HG02938 (cell line): ENCODE measurements around the gene SMAD2.
"Not testable (repeated sequence)": the region's sequence is repeated elsewhere in the genome, so short reads cannot be mapped to it uniquely, and the experiment has no call there.

Experiments used
- ATAC-seq: cut with Tn5 transposase; IDR thresholded peaks from one replicate; pipeline ENCODE4 v1.9.1; 2021; ENCODE audit warnings: mild to moderate bottlenecking, moderate library complexity; ENCODE audit not compliant: unreplicated experiment

The SMAD2 gene

DNA sequence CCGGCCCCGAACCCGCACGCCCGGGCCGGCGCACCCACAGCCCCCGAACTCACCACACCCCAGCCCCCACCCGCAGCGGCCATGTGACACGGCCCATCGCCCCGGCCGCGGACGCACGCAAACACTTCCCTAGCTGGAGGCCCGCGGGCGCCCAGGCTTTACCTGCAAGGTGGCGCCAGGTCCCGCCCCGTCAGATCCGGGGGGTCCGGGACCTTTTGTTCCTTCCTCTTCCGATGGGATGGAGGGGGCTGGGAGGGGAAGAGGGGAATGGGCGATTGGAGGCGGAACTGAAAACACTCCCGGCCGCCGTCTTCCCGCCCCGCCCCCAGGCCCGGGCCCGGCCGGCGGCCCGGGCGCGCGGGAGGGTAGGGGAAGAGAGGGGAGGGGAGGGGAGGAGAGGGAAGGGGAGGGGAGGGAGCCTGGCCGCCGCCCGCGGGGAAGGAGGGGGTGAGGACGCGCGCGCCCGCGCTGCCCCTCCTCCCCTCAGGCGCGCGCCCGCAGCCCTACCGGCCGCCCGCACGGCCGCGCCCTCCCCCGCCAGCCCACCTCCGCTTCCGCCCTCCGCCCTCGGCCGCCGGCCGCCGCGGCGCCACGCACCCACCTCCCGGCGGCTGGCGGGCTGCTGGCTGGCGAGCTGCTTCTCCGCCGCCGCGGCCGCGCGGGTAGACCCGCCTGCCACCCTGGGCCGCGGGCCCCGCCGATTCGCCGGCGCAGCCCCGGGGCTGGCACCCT, at the start of gene SMAD2:
Gene SMAD2 (minus strand): TSS at position 461 of the 732 bp plus-strand sequence. CDS start 33,903 bp downstream, outside the sequence.
- ATAC-seq: peak; percentile 31

DNA sequence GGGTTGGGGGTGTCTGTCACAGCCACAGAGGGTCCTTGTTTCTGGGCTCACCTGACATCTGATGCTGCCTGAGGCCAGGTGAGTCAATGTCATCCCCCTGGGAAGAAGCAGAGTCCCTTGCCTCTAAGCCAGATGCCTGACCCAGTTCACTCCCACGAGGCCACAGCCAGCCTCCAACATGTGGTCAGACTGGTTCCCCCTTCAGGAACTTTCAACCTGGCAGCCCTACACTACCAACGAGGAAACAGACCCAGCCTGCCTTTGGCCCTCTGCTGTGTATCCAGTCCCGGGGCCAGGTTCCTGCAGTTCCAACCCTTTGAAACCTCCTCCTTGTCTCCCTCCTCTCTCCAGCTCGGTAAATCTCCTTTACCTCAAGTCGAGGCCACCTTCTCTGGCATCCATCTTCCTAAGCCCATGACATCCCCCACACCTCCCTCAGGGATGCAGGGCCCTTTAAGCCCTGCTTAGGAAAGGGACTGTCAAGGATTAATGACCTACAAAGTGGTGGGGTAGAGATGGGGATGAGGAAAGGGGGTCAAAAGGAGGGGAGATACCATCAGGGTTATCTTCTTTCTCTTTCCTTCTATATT, 49.2 kb upstream of the SMAD2 start:
- no peak for ATAC-seq

DNA sequence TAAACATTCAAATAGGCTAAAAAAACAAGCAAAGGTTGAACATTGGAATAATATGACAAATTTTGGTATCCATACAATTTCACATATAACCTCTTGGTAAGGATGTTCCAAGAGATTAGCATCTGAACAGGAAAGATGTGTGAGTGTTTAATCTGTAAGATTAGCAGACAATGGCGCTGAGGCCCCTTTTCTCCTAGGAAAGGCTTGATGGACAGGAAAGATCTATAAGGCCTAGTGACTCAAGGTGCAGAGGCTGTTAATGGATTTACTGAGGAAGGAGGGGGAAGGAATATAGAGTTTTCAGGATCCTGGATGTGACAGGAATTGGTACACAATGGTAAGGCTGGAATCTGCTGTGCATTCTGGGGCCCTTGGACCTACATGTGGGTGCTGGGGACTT, 48.1 kb upstream of the SMAD2 start:
- ATAC-seq: no peak

DNA sequence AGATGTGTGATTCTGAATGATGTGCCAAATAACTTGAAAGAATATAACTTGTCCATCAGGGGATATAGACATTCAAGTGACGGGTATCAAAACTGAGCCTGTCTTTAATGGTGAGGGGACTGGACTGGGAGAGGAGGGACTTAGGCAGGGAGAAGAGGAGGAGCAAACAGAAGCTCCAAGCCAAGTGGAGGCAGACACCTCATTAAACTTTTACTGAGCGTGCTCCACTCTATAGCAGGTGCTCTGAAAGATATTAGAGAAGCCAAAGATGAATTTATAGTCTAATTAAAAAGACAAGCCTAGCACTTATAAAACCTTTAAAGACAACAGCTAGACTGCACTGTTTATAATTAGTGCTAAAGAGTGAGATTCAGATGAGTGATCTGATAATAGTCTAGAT, 47.7 kb upstream of the SMAD2 start:
- no peak for ATAC-seq

DNA sequence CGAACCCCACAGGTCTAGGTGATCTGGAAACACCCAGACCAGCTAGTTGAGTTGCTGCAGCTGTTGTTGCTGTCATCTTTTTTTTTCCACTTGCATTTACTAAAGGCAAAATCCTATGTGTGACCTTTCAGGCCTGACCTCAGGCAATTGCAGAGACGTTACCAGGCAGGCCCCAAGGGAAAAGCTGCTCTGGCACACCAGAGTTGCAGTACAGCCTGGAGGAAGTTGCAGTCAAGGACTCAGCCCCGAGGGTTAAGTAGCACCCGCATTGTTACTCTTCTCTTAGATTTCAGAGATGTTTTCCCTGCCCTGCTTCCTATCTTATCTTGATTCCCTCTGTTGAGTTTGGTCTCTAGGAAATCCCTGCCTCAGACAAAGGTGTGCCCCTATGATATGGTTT, 45.2 kb upstream of the SMAD2 start:
- no peak for ATAC-seq

DNA sequence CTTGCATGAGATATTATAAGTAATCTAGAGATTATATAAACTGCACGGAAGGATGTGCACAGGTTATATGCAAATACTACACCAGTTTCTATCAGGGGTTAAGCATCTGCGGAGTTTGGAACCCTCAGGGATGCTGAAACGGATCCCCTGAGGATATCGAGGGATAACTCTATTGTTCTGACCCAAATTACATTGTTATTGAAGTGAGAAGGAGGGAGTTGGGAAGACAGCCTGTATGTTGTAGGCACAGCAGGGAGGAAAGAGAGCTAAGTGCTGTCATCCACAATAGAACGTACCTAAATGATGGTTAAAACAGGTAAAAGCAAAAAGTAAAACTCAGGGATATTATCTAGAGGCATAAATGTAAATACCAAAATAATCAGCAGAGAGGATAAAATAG, 44.6 kb upstream of the SMAD2 start:
- ATAC-seq: no peak

DNA sequence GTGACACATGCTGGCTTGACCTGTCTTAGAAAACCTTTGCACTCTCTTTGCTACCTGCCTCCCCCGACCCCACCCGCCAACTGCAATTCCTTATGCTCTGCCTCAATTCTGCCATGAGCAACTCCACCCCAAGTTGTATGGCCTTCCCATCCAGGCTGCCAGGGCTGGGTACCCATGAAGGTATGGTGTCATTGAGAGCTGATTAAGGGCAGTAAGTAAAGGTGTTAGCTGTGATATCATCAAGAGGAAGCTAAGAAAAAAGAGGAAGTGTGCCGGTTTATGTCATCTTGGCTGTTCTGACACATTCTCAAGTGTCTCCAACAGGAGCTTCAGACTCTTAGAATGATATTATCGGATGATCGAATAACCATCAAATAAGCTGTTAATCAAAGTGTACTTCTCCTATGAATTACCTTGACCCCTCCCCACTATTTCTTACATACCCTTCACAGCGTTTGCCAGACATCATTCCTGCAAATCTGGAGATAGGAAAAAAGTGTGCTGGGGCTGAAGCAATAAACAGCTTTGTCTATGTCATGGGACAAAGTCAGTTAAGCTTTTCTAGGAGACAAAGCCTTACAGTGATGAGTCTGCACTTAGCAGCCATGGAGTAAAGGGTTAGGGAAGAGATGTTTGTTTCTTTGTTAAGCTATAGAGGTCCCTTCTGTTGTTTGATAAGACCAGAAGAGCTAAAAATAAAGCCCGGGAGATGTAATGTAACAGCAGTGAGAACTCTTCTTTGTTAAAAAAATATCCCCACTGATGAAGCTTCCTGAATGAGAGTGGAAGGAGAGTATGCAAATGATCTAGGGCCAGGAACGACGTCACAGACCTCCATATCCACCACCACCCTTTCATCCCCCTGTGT, 40.4 kb upstream of the SMAD2 start:
- ATAC-seq: peak; percentile 93

DNA sequence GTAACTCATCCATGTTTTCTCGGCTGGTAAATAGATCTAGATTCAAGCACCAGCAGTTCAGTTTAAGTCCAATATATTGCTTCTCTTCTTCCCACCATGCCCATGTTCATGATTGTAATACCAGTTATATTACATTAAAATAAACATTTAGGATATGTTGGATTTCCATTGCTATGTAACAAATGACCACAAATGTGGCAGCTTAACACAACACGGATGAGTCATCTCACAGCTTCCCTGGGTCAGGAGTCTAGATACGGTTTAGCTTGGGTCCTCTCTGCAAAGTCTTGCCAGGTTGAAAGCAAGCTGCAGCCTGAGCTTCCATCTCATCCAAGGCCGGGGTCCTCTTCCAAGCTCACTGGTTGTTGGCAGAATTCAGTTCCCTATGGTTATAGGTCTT, 39.4 kb upstream of the SMAD2 start:
- ATAC-seq: no peak

DNA sequence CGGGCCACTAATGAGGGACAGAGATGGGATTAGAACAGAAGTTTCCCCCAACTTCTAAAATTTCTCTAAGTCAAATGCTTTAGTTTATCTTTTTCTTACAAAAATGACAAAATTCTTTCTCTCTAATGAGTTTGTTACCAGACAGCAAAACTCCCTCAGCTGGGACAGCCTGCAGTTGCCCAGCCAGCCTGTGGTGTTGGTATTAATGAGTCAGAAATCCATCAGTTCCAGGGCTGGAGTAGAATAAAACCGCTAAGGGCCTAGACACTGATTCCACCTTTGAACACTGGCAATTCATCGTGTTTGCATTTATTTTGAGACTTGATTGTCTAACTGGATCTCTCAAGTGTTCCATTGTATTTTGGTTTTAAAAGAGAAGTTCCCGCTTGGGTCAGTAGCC, 38.3 kb upstream of the SMAD2 start:
- no peak for ATAC-seq

DNA sequence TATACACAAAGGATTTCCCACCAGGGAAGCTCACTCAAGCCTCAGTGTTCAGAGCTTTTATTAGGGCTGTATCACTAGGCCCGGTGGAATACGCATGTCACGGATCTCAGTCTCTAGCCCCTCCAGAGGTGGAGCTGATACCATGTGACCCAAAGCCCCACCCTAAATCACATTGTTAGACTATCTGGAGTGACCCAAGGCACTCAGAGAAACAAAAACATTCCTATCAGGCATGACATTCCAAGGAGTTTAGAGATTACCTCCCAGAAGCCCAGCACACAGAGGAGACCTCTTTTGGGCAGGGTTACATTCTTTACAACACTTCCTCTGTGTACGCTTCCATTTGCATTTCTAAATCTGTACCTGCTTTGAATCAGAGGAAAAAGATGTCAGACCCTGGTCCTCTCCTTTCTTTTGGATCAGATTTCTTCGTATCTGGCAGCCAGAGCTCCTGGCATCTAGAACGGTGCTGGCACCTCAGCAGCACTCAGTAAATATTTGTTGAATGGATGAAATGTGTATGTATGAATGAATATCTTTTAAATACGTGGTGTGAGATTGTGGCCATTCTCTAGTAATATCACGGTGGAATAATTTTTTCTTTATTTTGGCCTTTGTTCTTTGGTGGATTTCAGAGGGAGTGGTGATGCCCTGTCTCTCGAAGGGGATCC, 37.7 kb upstream of the SMAD2 start:
- ATAC-seq: no peak

DNA sequence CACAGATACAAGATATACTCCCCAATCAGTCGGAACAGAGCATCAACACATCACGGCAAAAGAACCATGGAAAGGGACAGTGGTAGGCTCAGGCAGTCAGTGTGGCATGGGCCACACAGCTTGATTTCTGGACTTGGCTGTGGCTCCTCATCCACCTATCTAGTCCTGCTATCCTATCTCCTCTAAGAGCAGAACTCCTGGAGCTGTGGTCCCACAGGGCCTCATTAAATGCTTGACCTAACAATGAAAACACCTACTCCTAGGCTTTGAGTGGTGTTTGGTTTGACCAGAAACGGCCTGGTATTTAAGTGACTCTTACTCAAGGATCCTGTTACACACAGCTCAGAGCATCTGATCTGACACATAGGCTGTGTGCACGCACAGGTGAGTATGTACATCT, 33.6 kb upstream of the SMAD2 start:
- no peak for ATAC-seq

DNA sequence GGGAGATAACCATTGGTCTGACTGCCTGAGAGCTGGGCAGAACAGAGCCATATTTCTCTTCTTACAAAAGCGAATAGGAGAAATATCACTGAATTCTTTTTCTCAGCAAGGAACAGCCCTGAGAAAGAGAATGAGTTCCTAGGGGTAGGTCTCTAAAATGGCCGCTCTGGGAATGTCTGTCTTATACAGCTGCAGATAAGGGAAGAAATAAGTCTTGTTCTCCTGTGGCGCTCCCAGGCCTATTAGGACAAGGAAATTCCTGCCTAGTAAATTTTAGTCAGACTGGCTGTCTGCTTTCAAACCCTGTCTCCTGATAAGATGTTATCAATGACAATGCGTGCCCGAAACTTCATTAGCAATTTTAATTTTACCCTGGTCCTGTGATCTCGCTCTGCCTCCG, 30.5 kb upstream of the SMAD2 start:
- ATAC-seq: not testable (repeated sequence)

DNA sequence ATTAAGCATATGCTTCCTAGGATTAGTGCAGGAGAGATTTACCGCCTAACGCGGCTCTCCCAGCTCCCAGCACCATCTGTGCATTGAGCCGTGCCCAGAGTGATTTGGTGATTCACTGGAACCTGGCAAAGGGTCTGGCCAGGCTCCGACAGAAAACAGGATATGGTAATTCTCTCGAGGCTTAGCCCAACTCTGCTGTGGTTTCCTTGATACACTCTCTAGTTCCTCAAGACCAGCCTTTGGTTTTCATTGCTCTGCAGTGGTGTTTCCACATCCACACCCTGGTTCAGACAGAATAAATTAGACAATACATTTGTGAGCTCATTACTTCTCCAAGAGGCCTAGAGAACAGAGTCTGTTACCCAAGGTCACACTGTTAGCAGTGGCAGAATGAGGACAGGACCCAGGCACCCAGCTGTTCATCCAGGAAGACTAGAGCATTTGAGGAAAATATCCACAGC, 23.0 kb upstream of the SMAD2 start:
- ATAC-seq: peak; percentile 92

DNA sequence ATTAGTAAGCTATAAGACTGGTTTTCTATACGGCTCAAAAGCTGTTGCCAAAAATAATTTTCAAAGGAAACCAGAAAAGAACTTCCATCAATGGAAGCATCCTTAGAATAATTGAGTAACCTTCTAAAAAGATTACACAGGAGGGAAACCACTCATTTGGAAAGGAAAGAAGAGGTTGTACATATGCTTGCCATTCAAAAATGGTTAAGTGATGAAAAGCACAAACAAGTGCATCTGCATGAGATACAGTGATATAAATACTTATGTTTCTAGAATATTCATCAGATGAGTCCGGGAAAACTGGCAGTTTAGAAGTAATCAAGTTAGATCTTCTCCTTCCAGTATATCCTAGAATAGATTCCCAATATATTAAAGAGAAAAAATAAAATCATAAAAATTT, 20.1 kb upstream of the SMAD2 start:
- no peak for ATAC-seq

DNA sequence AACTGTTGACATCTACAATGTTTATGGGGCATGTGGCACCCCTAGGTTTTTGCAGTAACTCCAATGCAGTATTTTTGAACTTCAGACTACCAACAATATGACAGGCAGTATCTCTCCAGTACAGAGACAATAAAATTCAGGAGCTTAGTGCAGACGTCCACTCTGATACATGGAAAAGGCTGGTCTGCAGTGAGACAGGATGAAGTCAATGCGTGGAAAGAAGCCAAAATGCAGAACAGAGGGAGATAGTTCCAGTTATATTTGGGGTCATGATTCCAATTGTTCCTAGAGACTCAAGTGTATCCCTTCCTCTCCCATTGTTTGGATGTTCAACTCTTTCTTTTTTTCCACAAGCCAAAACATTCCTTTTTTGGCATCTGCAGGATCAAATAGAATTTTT, 18.7 kb upstream of the SMAD2 start:
- ATAC-seq: no peak

DNA sequence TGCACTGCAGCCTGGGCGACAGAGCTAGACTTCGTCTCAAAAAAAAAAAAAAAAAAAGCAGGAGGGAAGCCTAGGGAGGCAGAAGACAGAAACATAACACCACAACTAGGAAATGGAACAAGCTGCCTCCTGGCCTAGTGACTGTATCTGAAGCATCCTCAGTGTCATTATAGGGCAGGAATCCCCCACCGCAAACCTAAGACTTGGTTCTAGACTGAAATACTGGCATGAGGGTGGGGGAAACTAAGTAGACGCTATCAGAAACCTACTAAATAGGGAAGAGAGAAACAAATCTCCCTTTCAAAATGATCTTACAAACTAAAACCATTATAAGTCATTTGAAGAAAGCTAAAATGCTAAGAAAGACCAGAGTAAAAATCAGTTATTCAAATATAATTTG, 16.4 kb upstream of the SMAD2 start:
- ATAC-seq: no peak

DNA sequence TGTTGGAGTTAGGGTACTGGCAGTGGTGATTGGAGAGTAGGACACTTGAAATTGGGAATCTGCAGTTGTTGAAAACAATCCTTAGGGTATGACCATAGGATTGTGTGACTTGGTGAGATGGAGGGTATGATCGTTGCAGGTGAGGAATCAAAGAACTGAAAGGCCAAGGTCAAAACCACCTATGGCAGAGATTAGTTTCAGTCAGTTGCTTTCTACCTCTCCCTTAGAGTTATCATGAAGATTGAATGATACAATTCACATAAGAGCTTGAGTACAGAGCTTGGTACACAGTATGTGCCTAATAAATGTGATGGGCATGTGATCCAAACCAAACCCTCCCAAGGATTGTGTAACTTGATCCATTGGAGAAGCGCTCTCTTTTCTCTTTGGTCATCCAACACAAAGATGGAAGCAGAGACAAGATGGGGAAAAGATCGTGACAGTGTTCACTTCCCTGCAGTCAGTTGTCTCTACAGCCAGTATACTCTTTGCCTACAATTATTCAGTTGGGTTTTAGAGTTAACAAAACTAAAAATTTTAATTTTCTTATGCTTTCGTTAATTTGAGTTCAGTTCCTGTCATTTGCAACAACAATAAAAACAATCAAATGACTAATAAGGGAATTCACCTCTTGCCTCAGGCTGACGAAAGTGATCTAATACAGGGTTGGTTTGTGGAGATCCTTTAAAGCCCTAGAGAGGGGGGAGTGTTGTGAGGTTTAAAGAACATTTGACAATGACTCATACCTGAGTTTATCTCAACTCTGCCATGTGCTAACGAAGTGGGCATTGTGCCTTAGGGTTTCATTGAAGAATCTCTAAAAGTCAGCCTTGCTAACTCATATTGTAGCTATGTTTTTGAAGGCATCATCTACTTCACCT, 14.8 kb upstream of the SMAD2 start:
- peak; percentile 56 for ATAC-seq

DNA sequence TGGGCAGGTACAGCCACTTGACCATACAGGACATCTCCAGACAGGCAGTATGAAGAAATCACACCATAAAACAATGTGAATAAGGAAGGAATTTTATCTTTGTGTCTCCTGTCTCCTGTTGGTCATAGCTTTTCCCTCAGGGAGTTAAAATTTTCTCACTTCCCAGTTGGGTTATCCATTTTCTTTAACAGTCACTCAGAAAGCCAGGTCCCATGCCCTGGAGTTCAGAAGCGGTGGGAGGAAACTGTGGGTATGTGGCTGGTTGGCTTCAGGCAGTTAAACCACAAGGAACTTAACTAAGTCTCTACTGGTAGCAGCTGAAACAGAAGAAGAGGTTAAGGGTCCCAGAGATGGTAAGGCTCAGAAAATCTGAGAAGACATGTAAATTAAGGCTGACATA, 6.5 kb upstream of the SMAD2 start:
- no peak for ATAC-seq

DNA sequence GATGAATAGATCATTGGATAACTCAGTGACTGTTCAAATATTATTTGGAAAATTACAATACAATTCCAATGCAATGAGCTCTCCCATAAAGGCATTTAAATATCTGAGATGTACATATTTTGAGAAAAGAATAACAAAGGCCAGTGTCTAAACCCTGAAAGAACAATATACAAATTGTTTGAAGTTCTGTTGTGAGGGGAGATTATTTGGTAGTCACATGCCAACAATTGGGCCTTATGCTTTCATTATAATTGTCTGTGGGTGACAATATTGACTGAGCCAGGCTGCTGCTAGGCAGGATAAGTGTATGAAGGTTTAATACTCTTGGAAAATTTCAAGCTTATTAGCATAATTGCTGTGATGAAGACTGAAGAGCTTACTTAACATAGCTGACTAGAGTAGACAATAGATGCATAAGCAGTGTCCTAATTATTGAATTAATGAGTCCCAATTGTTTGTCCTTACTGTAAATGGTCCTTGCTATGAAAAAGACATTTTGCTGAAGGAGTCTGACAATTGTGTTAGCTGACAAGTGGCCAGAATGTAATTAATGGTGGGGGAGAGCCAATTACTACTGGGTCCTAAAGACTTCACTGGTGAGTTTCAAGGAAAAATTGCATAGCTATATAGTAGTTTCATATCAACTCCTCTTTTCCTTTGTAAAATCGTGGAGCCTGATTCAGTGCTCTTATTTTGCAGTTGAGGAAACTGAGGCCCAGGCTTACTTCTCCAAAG, 5.0 kb upstream of the SMAD2 start:
- ATAC-seq: no peak

DNA sequence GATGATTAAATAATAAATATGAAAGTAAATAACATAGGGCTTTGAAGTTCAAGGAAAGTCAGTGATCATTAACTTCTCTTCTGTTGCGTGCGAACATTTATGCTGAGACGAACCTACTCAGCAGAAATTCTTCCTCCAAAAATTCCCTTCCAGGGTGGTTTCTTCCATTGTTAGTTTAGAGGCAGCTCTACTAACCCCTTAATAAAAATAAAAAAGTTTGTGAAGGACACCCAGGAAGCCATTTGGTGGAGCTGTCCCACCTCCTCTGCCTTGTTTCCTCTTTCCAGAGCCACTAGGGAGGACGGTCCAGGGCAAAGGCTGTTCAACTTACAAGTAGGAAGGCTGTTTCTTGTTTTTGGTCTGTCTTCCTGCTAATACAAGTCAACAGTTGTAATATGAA, 2.1 kb upstream of the SMAD2 start:
- ATAC-seq: no peak
